ENCODE data around the gene PPL.
"Not testable (repeated sequence)": the region's sequence is repeated elsewhere in the genome, so short reads cannot be mapped to it uniquely, and the experiment has no call there.

The PPL gene

GRCh38 chr16:4966736-4967453, 29.9 kb upstream of the PPL start:
- H3K27me3 Mint-ChIP-seq: peaks cover 13% of the 10 kb centered on the region
- no peak overlapping the region for H3K27ac Mint-ChIP-seq
- no peak overlapping the region for H3K4me3 Mint-ChIP-seq
- H3K4me1 Mint-ChIP-seq: no peaks in the 10 kb centered on the region
- ATAC-seq (no peak), DNase-seq (no peak)
- no peaks in the 10 kb centered on the region for H3K9me3 Mint-ChIP-seq

GRCh38 chr16:4963527-4963926, 26.6 kb upstream of the PPL start:
- H3K4me3 Mint-ChIP-seq, ATAC-seq, H3K27ac Mint-ChIP-seq, H3K9me3 Mint-ChIP-seq, DNase-seq, H3K4me1 Mint-ChIP-seq: not testable (repeated sequence)
- peaks cover 37% of the 10 kb centered on the region for H3K27me3 Mint-ChIP-seq

GRCh38 chr16:4962716-4963115, 25.8 kb upstream of the PPL start:
- H3K9me3 Mint-ChIP-seq: no peaks in the 10 kb centered on the region
- no peak overlapping the region for H3K4me3 Mint-ChIP-seq
- H3K27me3 Mint-ChIP-seq: peaks cover 43% of the 10 kb centered on the region
- ATAC-seq (no peak), DNase-seq (no peak)
- H3K4me1 Mint-ChIP-seq: peaks cover 10% of the 10 kb centered on the region
- no peak overlapping the region for H3K27ac Mint-ChIP-seq

GRCh38 chr16:4960579-4960978, 23.6 kb upstream of the PPL start:
- Mint-ChIP-seq H3K4me3 (no peak overlapping the region), H3K27me3 (peaks cover 65% of the 10 kb centered on the region), H3K9me3 (no peaks in the 10 kb centered on the region), H3K27ac (no peak overlapping the region), H3K4me1 (peaks cover 26% of the 10 kb centered on the region)
- DNase-seq: no peak
- no peak for ATAC-seq

- Mint-ChIP-seq H3K4me3 (peak overlapping the region; percentile 65 to 95), H3K27me3 (peaks cover 76% of the 10 kb centered on the region), H3K4me1 (peaks cover 26% of the 10 kb centered on the region), H3K27ac (no peak overlapping the region), H3K9me3 (no peaks in the 10 kb centered on the region)
- ATAC-seq (peak; percentile 8), DNase-seq (no peak)
These were observed 21.8 kb upstream of the PPL start for GRCh38 chr16:4958510-4959438.

GRCh38 chr16:4957720-4958509, 21.0 kb upstream of the PPL start, which contains the start of gene SEC14L5:
TSS of gene SEC14L5 (plus strand) at chr16:4958330. CDS start at chr16:4959324, 994 bp downstream.
- peaks cover 75% of the 10 kb centered on the region for H3K27me3 Mint-ChIP-seq
- peak; percentile 90 for ATAC-seq
- DNase-seq: peak; percentile 91 to 93
- H3K9me3 Mint-ChIP-seq: no peaks in the 10 kb centered on the region
- peaks cover 26% of the 10 kb centered on the region for H3K4me1 Mint-ChIP-seq
- H3K27ac Mint-ChIP-seq: peak within 1 kb of the TSS; percentile 36 to 61
- H3K4me3 Mint-ChIP-seq: peak within 1 kb of the TSS; percentile 93 to 95

GRCh38 chr16:4957420-4957719, 20.4 kb upstream of the PPL start:
- peak overlapping the region in 1 of 2 donors; percentile 61 for H3K27ac Mint-ChIP-seq
- H3K9me3 Mint-ChIP-seq: no peaks in the 10 kb centered on the region
- no peak for ATAC-seq
- H3K4me1 Mint-ChIP-seq: peaks cover 26% of the 10 kb centered on the region
- H3K27me3 Mint-ChIP-seq: peaks cover 70% of the 10 kb centered on the region
- no peak for DNase-seq
- H3K4me3 Mint-ChIP-seq: peak overlapping the region; percentile 93 to 95

GRCh38 chr16:4954714-4955113, 17.8 kb upstream of the PPL start:
- peaks cover 58% of the 10 kb centered on the region for H3K27me3 Mint-ChIP-seq
- H3K9me3 Mint-ChIP-seq: no peaks in the 10 kb centered on the region

GRCh38 chr16:4951583-4951982, 14.6 kb upstream of the PPL start:
- ATAC-seq, H3K27ac Mint-ChIP-seq, H3K4me3 Mint-ChIP-seq, DNase-seq, H3K9me3 Mint-ChIP-seq, H3K4me1 Mint-ChIP-seq: not testable (repeated sequence)
- H3K27me3 Mint-ChIP-seq: peaks cover 55% of the 10 kb centered on the region

More at GRCh38 chr16:4954714-4955113, 17.8 kb upstream of the PPL start:
- ATAC-seq: no peak
- no peak for DNase-seq
- peaks cover 26% of the 10 kb centered on the region for H3K4me1 Mint-ChIP-seq
- no peak overlapping the region for H3K27ac Mint-ChIP-seq
- no peak overlapping the region for H3K4me3 Mint-ChIP-seq

- H3K9me3 Mint-ChIP-seq: no peaks in the 10 kb centered on the region
- DNase-seq (no peak), ATAC-seq (no peak)
- H3K4me1 Mint-ChIP-seq: peaks cover 5% of the 10 kb centered on the region
- peaks cover 54% of the 10 kb centered on the region for H3K27me3 Mint-ChIP-seq
- H3K27ac Mint-ChIP-seq: no peak overlapping the region
- no peak overlapping the region for H3K4me3 Mint-ChIP-seq
These were observed 13.0 kb upstream of the PPL start for GRCh38 chr16:4949986-4950385.

GRCh38 chr16:4948903-4949766, 12.2 kb upstream of the PPL start:
- ATAC-seq (no peak), DNase-seq (no peak)
- Mint-ChIP-seq H3K4me3 (no peak overlapping the region), H3K27me3 (peaks cover 57% of the 10 kb centered on the region), H3K4me1 (peaks cover 10% of the 10 kb centered on the region), H3K27ac (no peak overlapping the region), H3K9me3 (no peaks in the 10 kb centered on the region)

GRCh38 chr16:4947722-4948503, 11.0 kb upstream of the PPL start:
- H3K4me3 Mint-ChIP-seq: no peak overlapping the region
- DNase-seq (no peak), ATAC-seq (no peak)
- peaks cover 10% of the 10 kb centered on the region for H3K4me1 Mint-ChIP-seq
- peaks cover 49% of the 10 kb centered on the region for H3K27me3 Mint-ChIP-seq
- H3K9me3 Mint-ChIP-seq: no peaks in the 10 kb centered on the region
- H3K27ac Mint-ChIP-seq: no peak overlapping the region

GRCh38 chr16:4946917-4947316, 10.0 kb upstream of the PPL start:
- Mint-ChIP-seq H3K9me3 (no peaks in the 10 kb centered on the region), H3K27ac (no peak overlapping the region), H3K4me3 (no peak overlapping the region), H3K27me3 (peaks cover 49% of the 10 kb centered on the region), H3K4me1 (peaks cover 10% of the 10 kb centered on the region)
- DNase-seq (no peak), ATAC-seq (no peak)

Data from stimulated activated naive CD8-positive, alpha-beta T cell treated with anti-CD3 and anti-CD28 coated beads, Interleukin-15, amount 100 ng/mL, for 72 hours (primary cell).